H9 (cell line): ENCODE measurements around the gene CUBN. TPM values are rescaled to one million over a fixed set of nuclear protein-coding genes. Genes with fewer than 3 reads are reported as not detected.

Experiments
- DNase-seq: peaks from one replicate; pipeline ENCODE4 v3.0.0-alpha.2; 2017
- H2AFZ ChIP-seq: one replicate; pipeline ENCODE4 v1.6.1; 2013; ENCODE audit warnings: mild to moderate bottlenecking, low read length, control low read depth, moderate library complexity
- H2AK5ac ChIP-seq: 2 replicates; pipeline ENCODE4 v1.6.1; 2013; ENCODE audit warnings: low read length, control low read depth, mixed read lengths; ENCODE audit not compliant: insufficient read length
- H2BK120ac ChIP-seq: one replicate; pipeline ENCODE4 v1.6.1; 2013; ENCODE audit warnings: low read depth, mild to moderate bottlenecking, low read length, control low read depth, inconsistent platforms; ENCODE audit not compliant: poor library complexity, severe bottlenecking
- H2BK12ac ChIP-seq: 2 replicates; pipeline ENCODE4 v1.6.1; 2013; ENCODE audit warnings: low read length, control low read depth, mixed read lengths, low read depth; ENCODE audit not compliant: insufficient read length
- H2BK15ac ChIP-seq: 2 replicates; pipeline ENCODE4 v1.6.1; 2013; ENCODE audit warnings: low read depth, low read length, control low read depth
- H2BK20ac ChIP-seq: one replicate; pipeline ENCODE4 v1.6.1; 2013; ENCODE audit warnings: low read depth, mild to moderate bottlenecking, low read length, control low read depth, inconsistent platforms; ENCODE audit not compliant: poor library complexity, severe bottlenecking
- H2BK5ac ChIP-seq: 2 replicates; pipeline ENCODE4 v1.6.1; 2013; ENCODE audit warnings: low read length, control low read depth, mixed read lengths; ENCODE audit not compliant: insufficient read length
- H3K14ac ChIP-seq: 2 replicates; pipeline ENCODE4 v1.6.1; 2013; ENCODE audit warnings: low read length, control low read depth; ENCODE audit not compliant: insufficient read depth
- H3K18ac ChIP-seq: 2 replicates; pipeline ENCODE4 v1.6.1; 2013; ENCODE audit warnings: low read depth, mild to moderate bottlenecking, mixed read lengths, low read length, control low read depth; ENCODE audit not compliant: insufficient read length
- H3K23ac ChIP-seq: 2 replicates; pipeline ENCODE4 v1.6.1; 2013; ENCODE audit warnings: low read length, control low read depth, mixed read lengths, low read depth; ENCODE audit not compliant: insufficient read length
- H3K23me2 ChIP-seq: 2 replicates; pipeline ENCODE4 v1.6.1; 2013; ENCODE audit warnings: low read depth, mild to moderate bottlenecking, mixed read lengths, low read length, control low read depth; ENCODE audit not compliant: insufficient read length, poor library complexity, severe bottlenecking
- H3K27ac ChIP-seq: 2 replicates; pipeline ENCODE4 v1.5.1; 2013; ENCODE audit warnings: low read length, control low read depth, mixed read lengths, low read depth; ENCODE audit not compliant: insufficient read length
- H3K27me3 ChIP-seq: 2 replicates; pipeline ENCODE4 v1.6.1; 2013; ENCODE audit warnings: low read length, control low read depth, inconsistent platforms; ENCODE audit not compliant: insufficient read depth
- H3K4ac ChIP-seq: 2 replicates; pipeline ENCODE4 v1.6.1; 2013; ENCODE audit warnings: low read depth, mild to moderate bottlenecking, control low read depth, inconsistent platforms, low read length, moderate library complexity
- H3K4me1 ChIP-seq: 2 replicates; pipeline ENCODE4 v1.6.1; 2013; ENCODE audit warnings: low read length, control low read depth, inconsistent platforms; ENCODE audit not compliant: insufficient read depth
- H3K4me2 ChIP-seq: 2 replicates; pipeline ENCODE4 v1.6.1; 2013; ENCODE audit warnings: low read length, control low read depth, mixed read lengths; ENCODE audit not compliant: insufficient read length, insufficient read depth
- H3K56ac ChIP-seq: 2 replicates; pipeline ENCODE4 v1.6.1; 2013; ENCODE audit warnings: low read depth, mild to moderate bottlenecking, mixed read lengths, low read length, control low read depth; ENCODE audit not compliant: insufficient read length
- H3K79me1 ChIP-seq: 2 replicates; pipeline ENCODE4 v1.6.1; 2013; ENCODE audit warnings: low read depth, mild to moderate bottlenecking, moderate library complexity, low read length, control low read depth, inconsistent platforms; ENCODE audit not compliant: insufficient read depth, poor library complexity, severe bottlenecking
- H3K79me2 ChIP-seq: 2 replicates; pipeline ENCODE4 v1.6.1; 2013; ENCODE audit warnings: low read length, control low read depth, inconsistent platforms; ENCODE audit not compliant: insufficient read depth
- H3K9ac ChIP-seq: 2 replicates; pipeline ENCODE4 v1.6.1; 2013; ENCODE audit warnings: low read length, control low read depth, mixed read lengths; ENCODE audit not compliant: insufficient read length; ENCODE audit errors: extremely low read depth
- H3K9me3 ChIP-seq: one replicate; pipeline ENCODE4 v1.6.1; 2013; ENCODE audit warnings: low read depth, low read length, inconsistent platforms; ENCODE audit not compliant: control insufficient read depth
- H3T11ph ChIP-seq: one replicate; pipeline ENCODE4 v1.6.1; 2013; ENCODE audit warnings: mild to moderate bottlenecking, low read length, control low read depth, inconsistent platforms
- H4K20me1 ChIP-seq: one replicate; pipeline ENCODE4 v1.6.1; 2013; ENCODE audit not compliant: control insufficient read depth, insufficient read length, insufficient read depth
- H4K5ac ChIP-seq: 2 replicates; pipeline ENCODE4 v1.6.1; 2013; ENCODE audit warnings: low read depth, mild to moderate bottlenecking, mixed read lengths, low read length, control low read depth; ENCODE audit not compliant: insufficient read length
- H4K8ac ChIP-seq: replicated peaks from 2 replicates; pipeline ENCODE4 v1.6.1; 2013; ENCODE audit warnings: low read length, control low read depth, mixed read lengths, low read depth; ENCODE audit not compliant: insufficient read length
- H4K91ac ChIP-seq: 2 replicates; pipeline ENCODE4 v1.6.1; 2013; ENCODE audit warnings: low read depth, mild to moderate bottlenecking, moderate library complexity, mixed read lengths, low read length, control low read depth; ENCODE audit not compliant: insufficient read length
- H3K27ac Mint-ChIP-seq, 3 experiments: 2 replicates in 2 of 3; 3 replicates in 1 of 3; pipeline ENCODE4 v1.8.0; 2020 to 2021; ENCODE audit warnings: mixed read lengths in 3 of 3, mild to moderate bottlenecking in 1 of 3, moderate library complexity in 1 of 3
- H3K27me3 Mint-ChIP-seq: 2 replicates; pipeline ENCODE4 v1.8.0; 2021; ENCODE audit warnings: low read depth, mild to moderate bottlenecking, moderate library complexity, mixed read lengths
- H3K36me3 Mint-ChIP-seq, 3 experiments: 2 replicates in 2 of 3; 3 replicates in 1 of 3; pipeline ENCODE4 v1.8.0; 2020 to 2021; ENCODE audit warnings: low read depth in 3 of 3, mixed read lengths in 3 of 3; ENCODE audit not compliant: insufficient read depth in 1 of 3
- H3K4me1 Mint-ChIP-seq, 2 experiments: 2 replicates each; pipeline ENCODE4 v1.8.0; 2020; ENCODE audit warnings: mixed read lengths in 2 of 2
- H3K4me3 Mint-ChIP-seq, 2 experiments: 2 replicates in 1 of 2; 3 replicates in 1 of 2; pipeline ENCODE4 v1.8.0; 2020 to 2021; ENCODE audit warnings: mild to moderate bottlenecking in 2 of 2, mixed read lengths in 2 of 2, moderate library complexity in 1 of 2
- H3K9me3 Mint-ChIP-seq, 2 experiments: 2 replicates in 1 of 2; 3 replicates in 1 of 2; pipeline ENCODE4 v1.8.0; 2020; ENCODE audit warnings: mild to moderate bottlenecking in 2 of 2, mixed read lengths in 2 of 2, moderate library complexity in 1 of 2
- CTCF ChIP-seq: fragments of 200-600 bp; sonication (generic); conservative IDR thresholded peaks from 3 replicates; pipeline ENCODE4 v1.8.0; 2021; ENCODE audit warnings: antibody characterized with exemption, mild to moderate bottlenecking
- WGBS: extraction: QIAGEN DNeasy Blood & Tissue Kit; methylation state at CpG from one replicate; pipeline ENCODE4 v1.1.7; 2013; ENCODE audit warnings: missing lambda C conversion rate, low lambda C conversion rate, mixed read lengths; ENCODE audit not compliant: insufficient read length; ENCODE audit errors: extremely low coverage; 5-methylcytosine and 5-hydroxymethylcytosine counted together
- total RNA-seq: library from RNA; stranded (reverse); gene quantifications from 2 replicates; pipeline ENCODE4 v1.2.1, GENCODE V29; 2021

CUBN gene
- total RNA-seq, 1 experiment from 2014 or later, result 0.26 TPM

- no CpG with 5 or more reads among the region's 3 CpGs for WGBS
- H3K4me1 Mint-ChIP-seq, result no peaks in the 10 kb centered on the region
- no peak overlapping the region for H2AFZ ChIP-seq
- no peak overlapping the region for H2BK20ac ChIP-seq
- H4K20me1 ChIP-seq, result no peaks in the 10 kb centered on the region
- no peaks in the 10 kb centered on the region for H3K4me1 ChIP-seq
- H3K27ac Mint-ChIP-seq, result no peak overlapping the region
- TF ChIP-seq CTCF, result no peak
- no peak overlapping the region for H3K18ac ChIP-seq
- H3K9ac ChIP-seq, result no peak overlapping the region
- H3K4me2 ChIP-seq, result no peak overlapping the region
- H3K23ac ChIP-seq, result no peak overlapping the region
- no peak for DNase-seq
- H3K79me2 ChIP-seq, result no peaks in the 10 kb centered on the region
- no peak overlapping the region for H2BK120ac ChIP-seq
- H3K36me3 Mint-ChIP-seq, result no peaks in the 10 kb centered on the region; a peak in 1 of 7 replicates
- no peak overlapping the region for H4K8ac ChIP-seq
- H3K9me3 ChIP-seq, result no peaks in the 10 kb centered on the region
- no peak overlapping the region for H2BK12ac ChIP-seq
- no peak overlapping the region for H2BK15ac ChIP-seq
- no peaks in the 10 kb centered on the region; the same call in 1 of the 2 replicates for H3K27me3 ChIP-seq
- no peak overlapping the region for H4K5ac ChIP-seq
- no peak overlapping the region for H3K4me3 Mint-ChIP-seq
- H3K14ac ChIP-seq, result no peak overlapping the region
- H3K9me3 Mint-ChIP-seq, result no peaks in the 10 kb centered on the region
- H3T11ph ChIP-seq, result no peak overlapping the region
- H2AK5ac ChIP-seq, result no peak overlapping the region
- no peaks in the 10 kb centered on the region for H3K27me3 Mint-ChIP-seq
- no peak overlapping the region for H2BK5ac ChIP-seq
- H3K23me2 ChIP-seq, result no peaks in the 10 kb centered on the region
- H3K79me1 ChIP-seq, result no peaks in the 10 kb centered on the region
- H3K27ac ChIP-seq, result no peak overlapping the region
- no peak overlapping the region for H4K91ac ChIP-seq
- no peak overlapping the region for H3K4ac ChIP-seq
- no peak overlapping the region for H3K56ac ChIP-seq
Measured at GRCh38 chr10:17146892-17147291, 17.3 kb upstream of the CUBN start.
